Activated CD4-positive, alpha-beta T cell treated with anti-CD3 and anti-CD28 coated beads, Interleukin-2, amount 10 ng/mL, durations not matched to agents 7 days and 5 days (primary cell): Measurements from ENCODE around the gene FGG. TPM values are rescaled to one million over a fixed set of nuclear protein-coding genes. Genes with fewer than 3 reads are reported as not detected.

Source experiments
- CTCF ChIA-PET: fragments of 350-600 bp; sonication (Branson Sonifier 250); formaldehyde crosslinking; loops from one replicate; lab custom pipeline; 2021; ENCODE audit warnings: antibody characterized with exemption; lab: Charles Lee
- POLR2A ChIA-PET: fragments of 350-600 bp; sonication (Branson Sonifier 250); formaldehyde crosslinking; loops from one replicate; lab custom pipeline; 2021; ENCODE audit warnings: antibody characterized with exemption; lab: Charles Lee
- DNase-seq: peaks from one replicate; pipeline ENCODE4 v3.0.0-alpha.2; 2020
- H3K27ac Mint-ChIP-seq: one replicate; pipeline ENCODE4 v1.8.0; 2021; ENCODE audit warnings: mild to moderate bottlenecking, moderate library complexity, mixed read lengths
- H3K27me3 Mint-ChIP-seq: one replicate; pipeline ENCODE4 v1.8.0; 2021; ENCODE audit warnings: mixed read lengths
- H3K36me3 Mint-ChIP-seq: one replicate; pipeline ENCODE4 v1.8.0; 2021; ENCODE audit warnings: low read depth, mixed read lengths
- H3K4me1 Mint-ChIP-seq: one replicate; pipeline ENCODE4 v1.8.0; 2021; ENCODE audit warnings: mixed read lengths
- H3K4me3 Mint-ChIP-seq: one replicate; pipeline ENCODE4 v1.8.0; 2021; ENCODE audit warnings: mild to moderate bottlenecking, moderate library complexity, mixed read lengths
- H3K9me3 Mint-ChIP-seq: one replicate; pipeline ENCODE4 v1.8.0; 2021; ENCODE audit warnings: mixed read lengths
- total RNA-seq, 2 experiments: library from RNA; stranded (reverse); gene quantifications; one replicate each; pipeline ENCODE4 v1.2.3, GENCODE V29; 2021

Gene FGG
- not detected for total RNA-seq

GRCh38 chr4:154612472-154613414 lies at the start of gene FGG:
FGG (minus strand) TSS chr4:154612656; CDS start chr4:154612609, 47 bp downstream.
- ChIA-PET CTCF (interaction anchor here (1.0 to 1.6 kb wide), 3 partner anchors 9 to 53 kb away, joined by 3 to 5 read pairs (median 4); no protein-coding TSS in a partner anchor), POLR2A (no interaction called here)
- peaks cover 8% of the 10 kb centered on the region for H3K36me3 Mint-ChIP-seq
- H3K9me3 Mint-ChIP-seq, result peaks cover 4% of the 10 kb centered on the region
- H3K4me1 Mint-ChIP-seq, result peaks cover 17% of the 10 kb centered on the region
- no peak within 1 kb of the TSS for H3K27ac Mint-ChIP-seq
- DNase-seq, result no peak
- peaks cover 27% of the 10 kb centered on the region for H3K27me3 Mint-ChIP-seq
- H3K4me3 Mint-ChIP-seq, result no peak within 1 kb of the TSS

GRCh38 chr4:154660052-154660451 lies 47.6 kb upstream of the FGG start:
- no peaks in the 10 kb centered on the region for H3K36me3 Mint-ChIP-seq
- H3K9me3 Mint-ChIP-seq, result no peaks in the 10 kb centered on the region
- H3K4me1 Mint-ChIP-seq, result no peaks in the 10 kb centered on the region
- H3K27me3 Mint-ChIP-seq, result peaks cover 2% of the 10 kb centered on the region
- H3K4me3 Mint-ChIP-seq, result no peak overlapping the region
- DNase-seq, result no peak
- ChIA-PET CTCF (no interaction called here), POLR2A (no interaction called here)
- H3K27ac Mint-ChIP-seq, result no peak overlapping the region

- H3K27ac Mint-ChIP-seq, result no peak overlapping the region
- peaks cover 2% of the 10 kb centered on the region for H3K27me3 Mint-ChIP-seq
- H3K4me3 Mint-ChIP-seq, result no peak overlapping the region
- ChIA-PET CTCF (no interaction called here), POLR2A (no interaction called here)
- DNase-seq, result no peak
- no peaks in the 10 kb centered on the region for H3K9me3 Mint-ChIP-seq
- H3K4me1 Mint-ChIP-seq, result no peaks in the 10 kb centered on the region
- no peaks in the 10 kb centered on the region for H3K36me3 Mint-ChIP-seq
These were observed 46.4 kb upstream of the FGG start for GRCh38 chr4:154658680-154659405.

- peaks cover 13% of the 10 kb centered on the region for H3K27me3 Mint-ChIP-seq
- H3K9me3 Mint-ChIP-seq, result no peaks in the 10 kb centered on the region
- H3K36me3 Mint-ChIP-seq, result no peaks in the 10 kb centered on the region
- no peak overlapping the region for H3K27ac Mint-ChIP-seq
- H3K4me3 Mint-ChIP-seq, result no peak overlapping the region
- H3K4me1 Mint-ChIP-seq, result no peaks in the 10 kb centered on the region
- CTCF ChIA-PET, result no interaction called here
- DNase-seq, result no peak
- POLR2A ChIA-PET, result no interaction called here
These were observed 31.0 kb upstream of the FGG start for GRCh38 chr4:154643493-154643892.

- Mint-ChIP-seq H3K36me3 (no peaks in the 10 kb centered on the region), H3K27ac (no peak overlapping the region), H3K4me1 (no peaks in the 10 kb centered on the region), H3K27me3 (peaks cover 13% of the 10 kb centered on the region), H3K4me3 (no peak overlapping the region), H3K9me3 (no peaks in the 10 kb centered on the region)
- ChIA-PET CTCF (interaction anchor here (0.6 kb wide), 1 partner anchor 1802 kb away, joined by 3 read pairs; no protein-coding TSS in a partner anchor), POLR2A (no interaction called here)
- no peak for DNase-seq
These were observed 30.0 kb upstream of the FGG start for GRCh38 chr4:154642373-154643009.

- Mint-ChIP-seq H3K4me1 (no peaks in the 10 kb centered on the region), H3K36me3 (no peaks in the 10 kb centered on the region), H3K4me3 (no peak overlapping the region), H3K27ac (no peak overlapping the region), H3K9me3 (no peaks in the 10 kb centered on the region), H3K27me3 (peaks cover 11% of the 10 kb centered on the region)
- ChIA-PET CTCF (no interaction called here), POLR2A (no interaction called here)
- no peak for DNase-seq
These were observed 28.5 kb upstream of the FGG start for GRCh38 chr4:154640999-154641398.

- no peaks in the 10 kb centered on the region for H3K9me3 Mint-ChIP-seq
- no peak overlapping the region for H3K4me3 Mint-ChIP-seq
- no peaks in the 10 kb centered on the region for H3K36me3 Mint-ChIP-seq
- ChIA-PET POLR2A (no interaction called here), CTCF (no interaction called here)
- H3K4me1 Mint-ChIP-seq, result no peaks in the 10 kb centered on the region
- DNase-seq, result no peak
- H3K27ac Mint-ChIP-seq, result no peak overlapping the region
- H3K27me3 Mint-ChIP-seq, result peaks cover 29% of the 10 kb centered on the region
These were observed 21.6 kb upstream of the FGG start for GRCh38 chr4:154634058-154634457.

- Mint-ChIP-seq H3K36me3 (no peaks in the 10 kb centered on the region), H3K27ac (no peak overlapping the region), H3K9me3 (no peaks in the 10 kb centered on the region), H3K4me1 (no peaks in the 10 kb centered on the region), H3K27me3 (peaks cover 27% of the 10 kb centered on the region), H3K4me3 (no peak overlapping the region)
- ChIA-PET CTCF (no interaction called here), POLR2A (no interaction called here)
- no peak for DNase-seq
These were observed 19.4 kb upstream of the FGG start for GRCh38 chr4:154631828-154632227.

GRCh38 chr4:154630324-154630723 lies 17.9 kb upstream of the FGG start:
- no peak for DNase-seq
- Mint-ChIP-seq H3K36me3 (no peaks in the 10 kb centered on the region), H3K27me3 (peaks cover 35% of the 10 kb centered on the region), H3K9me3 (no peaks in the 10 kb centered on the region), H3K4me3 (no peak overlapping the region), H3K27ac (no peak overlapping the region), H3K4me1 (peaks cover 4% of the 10 kb centered on the region)
- ChIA-PET POLR2A (no interaction called here), CTCF (no interaction called here)

GRCh38 chr4:154626793-154627484 lies 14.5 kb upstream of the FGG start:
- Mint-ChIP-seq H3K4me1 (peaks cover 4% of the 10 kb centered on the region), H3K9me3 (no peaks in the 10 kb centered on the region), H3K27me3 (peaks cover 30% of the 10 kb centered on the region), H3K36me3 (no peaks in the 10 kb centered on the region), H3K27ac (no peak overlapping the region), H3K4me3 (no peak overlapping the region)
- DNase-seq, result peak; percentile 48
- POLR2A ChIA-PET, result no interaction called here
- CTCF ChIA-PET, result no interaction called here

GRCh38 chr4:154625971-154626370 lies 13.5 kb upstream of the FGG start:
- no peak overlapping the region for H3K4me3 Mint-ChIP-seq
- no peaks in the 10 kb centered on the region for H3K9me3 Mint-ChIP-seq
- H3K27me3 Mint-ChIP-seq, result peaks cover 29% of the 10 kb centered on the region
- peaks cover 4% of the 10 kb centered on the region for H3K4me1 Mint-ChIP-seq
- CTCF ChIA-PET, result interaction anchor here (1.4 to 1.5 kb wide), 2 partner anchors 11 to 14 kb away, joined by 4 to 9 read pairs; partner anchors contain the start of gene FGG
- no peaks in the 10 kb centered on the region for H3K36me3 Mint-ChIP-seq
- POLR2A ChIA-PET, result no interaction called here
- no peak for DNase-seq
- no peak overlapping the region for H3K27ac Mint-ChIP-seq

GRCh38 chr4:154623995-154624394 lies 11.5 kb upstream of the FGG start:
- Mint-ChIP-seq H3K36me3 (no peaks in the 10 kb centered on the region), H3K9me3 (no peaks in the 10 kb centered on the region), H3K27me3 (peaks cover 24% of the 10 kb centered on the region), H3K4me3 (no peak overlapping the region), H3K27ac (no peak overlapping the region), H3K4me1 (peaks cover 4% of the 10 kb centered on the region)
- POLR2A ChIA-PET, result no interaction called here
- no peak for DNase-seq
- CTCF ChIA-PET, result interaction anchor here (1.0 kb wide), 1 partner anchor 65 kb away, joined by 5 read pairs; no protein-coding TSS in a partner anchor
